Activated CD4-positive, alpha-beta T cell treated with anti-CD3 and anti-CD28 coated beads, Interleukin-2, amount 10 ng/mL, durations not matched to agents 24 days and 14 days (primary cell): ENCODE measurements around the gene PLVAP. TPM values are rescaled to one million over a fixed set of nuclear protein-coding genes. Genes with fewer than 3 reads are reported as not detected.
A peak's percentile ranks its signal among the peaks of the same experiment; 100 is the strongest.

Experiments used
- DNase-seq: peaks from one replicate; pipeline ENCODE4 v3.0.0; 2022
- H3K27ac Mint-ChIP-seq: one replicate; pipeline ENCODE4 v1.8.0; 2022; ENCODE audit warnings: mild to moderate bottlenecking, mixed read lengths
- H3K27me3 Mint-ChIP-seq: one replicate; pipeline ENCODE4 v1.8.0; 2022; ENCODE audit warnings: mixed read lengths
- H3K36me3 Mint-ChIP-seq: one replicate; pipeline ENCODE4 v1.8.0; 2022; ENCODE audit warnings: low read depth, mild to moderate bottlenecking, mixed read lengths
- H3K4me1 Mint-ChIP-seq: one replicate; pipeline ENCODE4 v1.8.0; 2021; ENCODE audit warnings: mixed read lengths
- H3K4me3 Mint-ChIP-seq: one replicate; pipeline ENCODE4 v1.8.0; 2022; ENCODE audit warnings: mild to moderate bottlenecking, moderate library complexity, mixed read lengths
- H3K9me3 Mint-ChIP-seq: one replicate; pipeline ENCODE4 v1.8.0; 2021; ENCODE audit warnings: mixed read lengths
- intact Hi-C: fragments of 100-400 bp; cut with micrococcal nuclease; formaldehyde crosslinking; loops from one replicate; pipeline ENCODE4 v1.15.1; 2023
- total RNA-seq: library from RNA; stranded (reverse); gene quantifications from 2 replicates; pipeline ENCODE4 v1.2.3, GENCODE V29; 2022

Gene PLVAP
- total RNA-seq, 1 donor from 2014 or later: not detected

GRCh38 chr19:17339088-17339741 is 37.9 kb downstream of the PLVAP start:
- no peak overlapping the region for H3K27ac Mint-ChIP-seq
- H3K36me3 Mint-ChIP-seq: peaks cover 8% of the 10 kb centered on the region
- peaks cover 19% of the 10 kb centered on the region for H3K4me1 Mint-ChIP-seq
- no peaks in the 10 kb centered on the region for H3K9me3 Mint-ChIP-seq
- intact Hi-C loops: no loop called here
- peak; percentile 77 for DNase-seq
- H3K4me3 Mint-ChIP-seq: peak overlapping the region; percentile 68
- no peaks in the 10 kb centered on the region for H3K27me3 Mint-ChIP-seq

- Mint-ChIP-seq H3K4me1 (peaks cover 23% of the 10 kb centered on the region), H3K27me3 (no peaks in the 10 kb centered on the region), H3K4me3 (peak overlapping the region; percentile 99), H3K27ac (no peak overlapping the region), H3K9me3 (no peaks in the 10 kb centered on the region), H3K36me3 (peaks cover 10% of the 10 kb centered on the region)
- intact Hi-C loops: no loop called here
- DNase-seq: no peak
These were observed 38.6 kb downstream of the PLVAP start for GRCh38 chr19:17338433-17339078.

GRCh38 chr19:17337675-17338432 is 39.3 kb downstream of the PLVAP start:
- H3K27me3 Mint-ChIP-seq: no peaks in the 10 kb centered on the region
- H3K27ac Mint-ChIP-seq: peak overlapping the region; percentile 94
- no peaks in the 10 kb centered on the region for H3K9me3 Mint-ChIP-seq
- peaks cover 9% of the 10 kb centered on the region for H3K36me3 Mint-ChIP-seq
- peak overlapping the region; percentile 99 for H3K4me3 Mint-ChIP-seq
- peaks cover 27% of the 10 kb centered on the region for H3K4me1 Mint-ChIP-seq
- intact Hi-C loops: loop anchor here (1.0 kb wide), 1 partner anchor 263 kb away; the partner anchor contains the start of genes HAUS8 and MYO9B
- peak; percentile 84 for DNase-seq

GRCh38 chr19:17336872-17337674 is 40.1 kb downstream of the PLVAP start, which contains the start of gene GTPBP3:
Gene GTPBP3 (plus strand): TSS chr19:17337553. CDS start chr19:17337612, 59 bp downstream.
- Mint-ChIP-seq H3K27ac (peak within 1 kb of the TSS; percentile 94), H3K36me3 (peaks cover 10% of the 10 kb centered on the region), H3K4me1 (peaks cover 30% of the 10 kb centered on the region), H3K27me3 (no peaks in the 10 kb centered on the region), H3K4me3 (peak within 1 kb of the TSS; percentile 99), H3K9me3 (no peaks in the 10 kb centered on the region)
- DNase-seq: peak; percentile 99
- intact Hi-C loops: loop anchor here (1.0 kb wide), 1 partner anchor 262 kb away; the partner anchor contains the start of genes HAUS8 and MYO9B

GRCh38 chr19:17335575-17335974 is 41.6 kb downstream of the PLVAP start:
- H3K36me3 Mint-ChIP-seq: peaks cover 12% of the 10 kb centered on the region
- DNase-seq: peak; percentile 60
- peaks cover 30% of the 10 kb centered on the region for H3K4me1 Mint-ChIP-seq
- H3K9me3 Mint-ChIP-seq: no peaks in the 10 kb centered on the region
- H3K27me3 Mint-ChIP-seq: peaks cover 3% of the 10 kb centered on the region
- peak overlapping the region; percentile 21 for H3K4me3 Mint-ChIP-seq
- H3K27ac Mint-ChIP-seq: no peak overlapping the region
- intact Hi-C loops: no loop called here

- no peaks in the 10 kb centered on the region for H3K9me3 Mint-ChIP-seq
- H3K36me3 Mint-ChIP-seq: peaks cover 12% of the 10 kb centered on the region
- intact Hi-C loops: loop anchor here (1.0 kb wide), 2 partner anchors 25 to 42 kb away; partner anchors contain the start of gene DDA1
- H3K4me3 Mint-ChIP-seq: peak within 1 kb of the TSS; percentile 82
- H3K27me3 Mint-ChIP-seq: peaks cover 9% of the 10 kb centered on the region
- peak; percentile 99 for DNase-seq
- H3K27ac Mint-ChIP-seq: peak within 1 kb of the TSS; percentile 73
- peaks cover 34% of the 10 kb centered on the region for H3K4me1 Mint-ChIP-seq
These were observed 42.4 kb downstream of the PLVAP start, which contains the start of gene ANO8 for GRCh38 chr19:17334414-17335409. Gene ANO8 (minus strand): TSS chr19:17334855. CDS start chr19:17334670, 185 bp downstream.

GRCh38 chr19:17333611-17334413 is 43.3 kb downstream of the PLVAP start:
- H3K4me1 Mint-ChIP-seq: peaks cover 32% of the 10 kb centered on the region
- H3K36me3 Mint-ChIP-seq: peaks cover 12% of the 10 kb centered on the region
- DNase-seq: peak; percentile 92
- peak overlapping the region; percentile 82 for H3K4me3 Mint-ChIP-seq
- H3K27me3 Mint-ChIP-seq: peaks cover 9% of the 10 kb centered on the region
- no peaks in the 10 kb centered on the region for H3K9me3 Mint-ChIP-seq
- intact Hi-C loops: loop anchor here (1.0 kb wide), 2 partner anchors 25 to 42 kb away; partner anchors contain the start of gene DDA1
- H3K27ac Mint-ChIP-seq: peak overlapping the region; percentile 73

- Mint-ChIP-seq H3K27ac (no peak overlapping the region), H3K9me3 (no peaks in the 10 kb centered on the region), H3K4me3 (peak overlapping the region; percentile 43), H3K4me1 (peaks cover 32% of the 10 kb centered on the region), H3K36me3 (peaks cover 10% of the 10 kb centered on the region), H3K27me3 (peaks cover 9% of the 10 kb centered on the region)
- intact Hi-C loops: no loop called here
- DNase-seq: peak; percentile 87
These were observed 44.2 kb downstream of the PLVAP start for GRCh38 chr19:17332677-17333581.

- no peak for DNase-seq
- H3K4me3 Mint-ChIP-seq: no peak overlapping the region
- H3K9me3 Mint-ChIP-seq: no peaks in the 10 kb centered on the region
- H3K27ac Mint-ChIP-seq: no peak overlapping the region
- peaks cover 31% of the 10 kb centered on the region for H3K4me1 Mint-ChIP-seq
- peaks cover 9% of the 10 kb centered on the region for H3K27me3 Mint-ChIP-seq
- peaks cover 10% of the 10 kb centered on the region for H3K36me3 Mint-ChIP-seq
- intact Hi-C loops: no loop called here
These were observed 44.8 kb downstream of the PLVAP start for GRCh38 chr19:17332360-17332676.

GRCh38 chr19:17331045-17331558 is 46.0 kb downstream of the PLVAP start:
- intact Hi-C loops: no loop called here
- peak; percentile 58 for DNase-seq
- no peaks in the 10 kb centered on the region for H3K9me3 Mint-ChIP-seq
- peaks cover 9% of the 10 kb centered on the region for H3K27me3 Mint-ChIP-seq
- H3K27ac Mint-ChIP-seq: no peak overlapping the region
- H3K4me3 Mint-ChIP-seq: no peak overlapping the region
- peaks cover 10% of the 10 kb centered on the region for H3K36me3 Mint-ChIP-seq
- peaks cover 20% of the 10 kb centered on the region for H3K4me1 Mint-ChIP-seq
